Muscle of arm (tissue), 14 donors: ENCODE results near the gene FRG2B. TPM values are rescaled to one million over a fixed set of nuclear protein-coding genes. Genes with fewer than 3 reads are reported as not detected.
"Not testable (repeated sequence)": the region's sequence is repeated elsewhere in the genome, so short reads cannot be mapped to it uniquely, and the experiment has no call there.

ENCODE experiments used
- DNase-seq: peaks from one replicate; pipeline ENCODE4 v3.0.0-alpha.2; 2013
- long read RNA-seq, 11 donors: transcript quantifications; one replicate each; lab custom pipeline, GENCODE V29; 2026
- polyA plus RNA-seq, 12 donors: library from polyadenylated mRNA; unstranded; fragments of 120-200 nt; gene quantifications; one replicate each; pipeline ENCODE4 v1.2.1, GENCODE V29; 2013; ENCODE audit not compliant: insufficient read length in 12 of 12

FRG2B gene
- polyA plus RNA-seq: not detected
- long read RNA-seq, donor 1: 0 reads
- long read RNA-seq, donor 2: 0 reads
- long read RNA-seq, donor 3: 0 reads
- long read RNA-seq, donor 4: 0 reads
- long read RNA-seq, donor 5: 0 reads
- long read RNA-seq, donor 6: 0 reads
- long read RNA-seq, donor 7: 0 reads
- long read RNA-seq, donor 8: 0 reads
- long read RNA-seq, donor 9: 0 reads
- long read RNA-seq, donor 10: 0 reads
- long read RNA-seq, donor 11: 0 reads

- DNase-seq: not testable (repeated sequence)
Measured at GRCh38 chr10:133626695-133627094, at the start of gene FRG2B. Gene FRG2B (minus strand): TSS chr10:133626795. CDS start chr10:133626742, 53 bp downstream.

GRCh38 chr10:133667446-133667845, 40.9 kb upstream of the FRG2B start:
- not testable (repeated sequence) for DNase-seq

GRCh38 chr10:133663544-133664160, 37.1 kb upstream of the FRG2B start:
- DNase-seq: not testable (repeated sequence)

GRCh38 chr10:133661122-133661521, 34.5 kb upstream of the FRG2B start:
- DNase-seq: not testable (repeated sequence)

- DNase-seq: not testable (repeated sequence)
Measured at GRCh38 chr10:133660516-133660915, 33.9 kb upstream of the FRG2B start.

GRCh38 chr10:133657276-133657675, 30.7 kb upstream of the FRG2B start:
- not testable (repeated sequence) for DNase-seq

- DNase-seq: not testable (repeated sequence)
Measured at GRCh38 chr10:133648872-133649455, 22.4 kb upstream of the FRG2B start.

GRCh38 chr10:133647075-133647748, 20.6 kb upstream of the FRG2B start:
- DNase-seq: not testable (repeated sequence)

GRCh38 chr10:133637846-133638235, 11.2 kb upstream of the FRG2B start:
- DNase-seq: not testable (repeated sequence)

GRCh38 chr10:133637202-133637845, 10.7 kb upstream of the FRG2B start:
- not testable (repeated sequence) for DNase-seq

GRCh38 chr10:133630723-133631249, 4.2 kb upstream of the FRG2B start:
- DNase-seq: not testable (repeated sequence)

GRCh38 chr10:133622544-133622943, 4.1 kb downstream of the FRG2B start:
- not testable (repeated sequence) for DNase-seq

GRCh38 chr10:133618851-133619250, 7.7 kb downstream of the FRG2B start:
- no peak for DNase-seq

- no peak for DNase-seq
Measured at GRCh38 chr10:133617196-133617595, 9.4 kb downstream of the FRG2B start.

GRCh38 chr10:133616371-133617130, 10.0 kb downstream of the FRG2B start:
- DNase-seq: no peak

- no peak for DNase-seq
Measured at GRCh38 chr10:133614830-133615580, 11.6 kb downstream of the FRG2B start.

- DNase-seq: no peak
Measured at GRCh38 chr10:133613699-133614098, 12.9 kb downstream of the FRG2B start.

- no peak for DNase-seq
Measured at GRCh38 chr10:133611079-133611478, 15.5 kb downstream of the FRG2B start.

GRCh38 chr10:133608855-133609254, 17.7 kb downstream of the FRG2B start:
- no peak for DNase-seq

GRCh38 chr10:133603434-133603833, 23.2 kb downstream of the FRG2B start:
- DNase-seq: not testable (repeated sequence)
